Neutrophil (primary cell): ENCODE measurements around the gene ASB1.

Experiments
- H3K27ac ChIP-seq: fragments of 200-600 bp; sonication (generic); 2 replicates; pipeline ENCODE4 v1.5.1; 2016; ENCODE audit warnings: mild to moderate bottlenecking, moderate library complexity
- H3K27me3 ChIP-seq: fragments of 200-600 bp; sonication (generic); 2 replicates; pipeline ENCODE4 v1.6.0; 2016; ENCODE audit warnings: mild to moderate bottlenecking
- H3K36me3 ChIP-seq: fragments of 200-600 bp; sonication (generic); 2 replicates; pipeline ENCODE4 v1.5.1; 2017
- H3K4me1 ChIP-seq, 2 experiments: fragments of 200-600 bp in 1 of 2; sonication (generic) in 1 of 2; 1 replicate in 1 of 2; 2 replicates in 1 of 2; pipeline versions ENCODE4 v1.5.1 to v1.6.1; 2013 to 2016; ENCODE audit warnings: low read depth in 1 of 2, low read length in 1 of 2, mild to moderate bottlenecking in 1 of 2, moderate library complexity in 1 of 2; ENCODE audit not compliant: control insufficient read depth in 1 of 2, insufficient read depth in 1 of 2
- H3K4me3 ChIP-seq, 2 experiments: fragments of 200-600 bp in 1 of 2; sonication (generic) in 1 of 2; 1 replicate in 1 of 2; 2 replicates in 1 of 2; pipeline ENCODE4 v1.5.1; 2013 to 2016; ENCODE audit warnings: low read depth in 1 of 2, low read length in 1 of 2, mild to moderate bottlenecking in 1 of 2, moderate library complexity in 1 of 2
- H3K9me3 ChIP-seq: fragments of 200-600 bp; sonication (generic); 2 replicates; pipeline ENCODE4 v1.5.1; 2016
- CTCF ChIP-seq: fragments of 200-600 bp; sonication (generic); IDR thresholded peaks from 2 replicates; pipeline ENCODE4 v1.5.1; 2016; ENCODE audit warnings: antibody characterized with exemption

ASB1 gene

GRCh38 chr2:238496756-238497609 lies 70.3 kb downstream of the ASB1 start:
- H3K9me3 ChIP-seq, result no peaks in the 10 kb centered on the region
- H3K36me3 ChIP-seq, result no peaks in the 10 kb centered on the region
- no peak overlapping the region for H3K4me3 ChIP-seq
- H3K27me3 ChIP-seq, result peaks cover 10% of the 10 kb centered on the region
- H3K4me1 ChIP-seq, result no peaks in the 10 kb centered on the region
- H3K27ac ChIP-seq, result no peak overlapping the region
- TF ChIP-seq CTCF, result no peak

GRCh38 chr2:238497610-238498005 lies 70.9 kb downstream of the ASB1 start:
- Histone ChIP-seq H3K4me1 (no peaks in the 10 kb centered on the region), H3K27ac (no peak overlapping the region), H3K27me3 (peaks cover 10% of the 10 kb centered on the region), H3K4me3 (no peak overlapping the region), H3K36me3 (no peaks in the 10 kb centered on the region), H3K9me3 (no peaks in the 10 kb centered on the region)
- TF ChIP-seq CTCF, result no peak

- H3K36me3 ChIP-seq, result no peaks in the 10 kb centered on the region
These were observed 71.5 kb downstream of the ASB1 start for GRCh38 chr2:238498188-238498587.

GRCh38 chr2:238498691-238499295 lies 72.1 kb downstream of the ASB1 start:
- H3K4me1 ChIP-seq, result no peaks in the 10 kb centered on the region
- H3K27ac ChIP-seq, result no peak overlapping the region
- H3K9me3 ChIP-seq, result no peaks in the 10 kb centered on the region
- peaks cover 8% of the 10 kb centered on the region for H3K27me3 ChIP-seq
- H3K4me3 ChIP-seq, result no peak overlapping the region
- TF ChIP-seq CTCF, result no peak
- no peaks in the 10 kb centered on the region for H3K36me3 ChIP-seq

More at GRCh38 chr2:238498188-238498587, 71.5 kb downstream of the ASB1 start:
- Histone ChIP-seq H3K4me3 (no peak overlapping the region), H3K27ac (no peak overlapping the region), H3K27me3 (peaks cover 10% of the 10 kb centered on the region), H3K4me1 (no peaks in the 10 kb centered on the region), H3K9me3 (no peaks in the 10 kb centered on the region)
- no peak for TF ChIP-seq CTCF

- no peak for TF ChIP-seq CTCF
- no peaks in the 10 kb centered on the region for H3K36me3 ChIP-seq
- no peaks in the 10 kb centered on the region for H3K27me3 ChIP-seq
These were observed 73.2 kb downstream of the ASB1 start for GRCh38 chr2:238499731-238500580.

More at GRCh38 chr2:238499731-238500580, 73.2 kb downstream of the ASB1 start:
- Histone ChIP-seq H3K9me3 (no peaks in the 10 kb centered on the region), H3K27ac (no peak overlapping the region), H3K4me1 (no peaks in the 10 kb centered on the region), H3K4me3 (no peak overlapping the region)
